Raji (cell line): ENCODE data around the gene RBM12.

Source experiments
- POLR2A ChIP-seq: IDR thresholded peaks from 2 replicates; pipeline ENCODE4 v1.6.1; 2011; ENCODE audit warnings: low read depth, low read length, control low read depth; ENCODE audit not compliant: insufficient read depth

RBM12 gene

GRCh38 chr20:35602851-35603495 is 61.7 kb downstream of the RBM12 start:
- no peak for TF ChIP-seq POLR2A

DNA sequence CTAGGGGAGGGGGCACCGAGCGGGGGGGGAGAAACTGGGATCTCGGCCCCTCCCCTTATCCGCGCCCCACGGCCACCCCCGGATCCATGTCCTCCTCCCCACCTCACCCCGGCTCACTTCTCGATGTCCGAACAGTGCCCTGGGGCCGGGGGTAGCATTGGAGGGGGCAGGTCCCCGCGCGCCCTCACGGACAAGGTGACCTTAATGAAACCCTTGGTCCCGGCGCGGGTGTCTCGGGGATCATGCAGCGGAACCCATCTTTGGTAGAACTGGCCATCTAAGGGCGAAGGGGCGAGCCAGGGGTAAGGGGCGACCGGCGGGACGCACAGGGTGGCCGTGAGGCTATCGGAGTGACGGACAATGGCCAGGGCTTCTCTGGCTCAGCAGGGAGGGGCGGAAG is 62.7 kb downstream of the RBM12 start:
- TF ChIP-seq POLR2A: no peak

GRCh38 chr20:35600993-35601973 is 63.4 kb downstream of the RBM12 start:
- TF ChIP-seq POLR2A: no peak

- no peak for TF ChIP-seq POLR2A
Observed at GRCh38 chr20:35600176-35600992, 64.3 kb downstream of the RBM12 start.

- TF ChIP-seq POLR2A: no peak
Observed at GRCh38 chr20:35599776-35600120, 65.0 kb downstream of the RBM12 start.
